GM21390 (cell line): ENCODE data around the gene MACC1.
A peak's percentile ranks its signal among the peaks of the same experiment; 100 is the strongest.
"Not testable (repeated sequence)": the region's sequence is repeated elsewhere in the genome, so short reads cannot be mapped to it uniquely, and the experiment has no call there.

Source experiments
- ATAC-seq: cut with Tn5 transposase; IDR thresholded peaks from one replicate; pipeline ENCODE4 v1.9.1; 2021; ENCODE audit not compliant: unreplicated experiment

The MACC1 gene

DNA sequence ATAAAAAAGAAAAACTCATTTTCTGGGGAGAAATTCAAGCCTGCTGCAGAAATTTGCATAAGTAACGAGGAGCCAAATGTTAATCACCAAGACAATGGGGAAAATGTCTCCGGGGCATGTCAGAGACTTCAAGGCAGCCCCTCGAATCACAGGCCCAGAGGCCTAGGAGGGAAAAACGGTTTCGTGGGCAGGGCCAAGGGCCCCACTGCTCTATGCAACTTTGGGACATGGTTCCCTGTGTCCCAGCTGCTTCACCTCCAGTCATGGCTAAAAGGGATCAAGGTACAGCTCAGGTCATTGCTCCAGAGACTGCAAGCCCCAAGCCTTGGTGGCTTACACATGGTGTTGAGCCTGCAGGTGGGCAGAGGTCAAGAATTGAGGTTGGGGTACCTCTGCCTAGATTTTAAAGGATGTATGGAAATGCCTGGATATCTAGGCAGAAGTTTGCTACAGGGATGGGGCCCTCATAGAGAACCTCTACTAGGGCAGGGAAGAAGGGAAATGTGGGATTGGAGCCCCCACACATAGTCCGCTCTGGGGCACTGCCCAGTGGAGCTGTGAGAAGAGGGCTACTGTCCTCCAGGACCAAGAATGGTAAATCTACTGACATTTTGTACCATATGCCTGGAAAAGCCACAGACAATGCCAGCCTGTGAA lies 8.4 kb downstream of the MACC1 start:
- ATAC-seq = no peak

- not testable (repeated sequence) for ATAC-seq
Measured at GRCh38 chr7:20207811-20208210, 9.4 kb downstream of the MACC1 start.

DNA sequence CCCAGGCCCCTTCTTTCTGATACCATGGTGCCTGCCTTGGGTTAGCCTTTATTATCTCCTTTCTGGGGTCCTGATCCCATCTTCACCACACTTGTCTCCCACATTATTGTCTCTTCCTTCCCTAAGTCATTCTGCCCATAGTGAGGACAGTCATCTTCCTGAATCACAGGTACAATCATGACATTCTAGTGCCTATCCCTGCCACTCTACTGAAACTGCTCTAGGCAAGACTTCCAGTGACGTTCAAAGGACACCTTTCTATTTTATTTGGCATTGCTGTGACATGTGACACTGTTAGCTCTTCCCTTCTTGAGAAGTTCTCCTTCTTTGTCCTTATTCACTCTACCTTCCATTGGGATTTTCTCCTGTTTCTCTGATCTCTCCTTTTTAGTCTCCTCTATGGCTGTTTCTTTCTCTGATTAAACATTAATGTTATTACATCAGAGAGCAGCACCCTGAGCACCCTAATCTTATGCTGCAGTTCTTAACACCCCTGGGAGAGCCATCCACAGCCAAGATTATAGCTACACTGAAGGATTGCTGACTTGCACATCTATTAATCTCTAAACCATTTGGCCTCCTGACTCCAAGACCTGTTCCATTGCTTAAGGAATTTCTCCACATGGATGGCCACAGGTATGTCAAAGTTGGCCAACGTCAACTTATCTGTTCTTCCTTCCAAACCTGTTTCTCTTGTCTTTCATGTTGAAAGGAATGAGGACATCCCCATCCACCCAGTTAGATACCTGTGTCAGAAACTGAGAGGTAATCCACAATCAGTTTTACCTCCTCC lies 10.9 kb downstream of the MACC1 start:
- no peak for ATAC-seq

GRCh38 chr7:20203316-20203715 lies 13.9 kb downstream of the MACC1 start:
- no peak for ATAC-seq

DNA sequence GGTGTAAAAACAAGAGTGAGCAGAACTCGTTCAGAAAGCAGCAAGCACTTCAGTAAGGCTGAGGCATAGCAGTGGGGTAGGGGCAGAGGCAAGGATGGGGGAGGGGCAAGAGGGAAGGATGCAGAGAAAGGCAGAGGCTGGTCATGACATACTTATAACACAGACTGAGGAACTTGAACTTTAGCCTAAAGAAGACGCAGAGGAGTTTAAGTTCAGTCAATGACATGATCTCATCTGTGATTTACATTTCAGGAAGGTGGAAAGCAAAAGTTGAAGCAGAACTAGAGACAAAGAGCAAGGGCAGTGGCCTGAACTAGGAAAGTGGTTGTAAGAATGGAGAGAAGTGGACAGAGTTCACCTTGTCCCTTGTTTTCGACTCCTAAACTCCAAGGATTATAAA lies 15.8 kb downstream of the MACC1 start:
- peak; percentile 33 for ATAC-seq

- ATAC-seq = no peak
Measured at GRCh38 chr7:20200971-20201370, 16.2 kb downstream of the MACC1 start.

- ATAC-seq = peak; percentile 31
Measured at GRCh38 chr7:20200361-20200760, 16.8 kb downstream of the MACC1 start.

- ATAC-seq = peak; percentile 82
Measured at GRCh38 chr7:20199015-20199737, 18.0 kb downstream of the MACC1 start.

DNA sequence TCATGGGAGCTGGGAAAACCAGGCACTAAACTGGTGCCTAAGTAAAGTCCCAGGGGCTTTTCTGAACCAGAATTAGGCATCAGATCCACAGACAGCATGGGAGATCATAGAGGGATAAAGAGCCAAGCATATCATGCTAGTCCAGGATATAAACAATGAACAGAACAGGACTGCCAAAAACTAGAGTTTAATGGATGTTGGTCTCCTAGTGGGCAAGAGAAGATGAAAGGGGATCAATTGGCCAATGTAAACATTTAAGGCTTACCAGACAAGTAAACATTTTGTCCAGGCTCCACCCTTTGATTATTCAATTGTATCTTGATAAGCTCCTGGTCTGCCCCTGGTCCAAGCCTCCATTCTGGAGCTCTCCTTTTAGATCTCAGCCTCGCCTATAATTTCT lies 18.9 kb downstream of the MACC1 start:
- no peak for ATAC-seq

DNA sequence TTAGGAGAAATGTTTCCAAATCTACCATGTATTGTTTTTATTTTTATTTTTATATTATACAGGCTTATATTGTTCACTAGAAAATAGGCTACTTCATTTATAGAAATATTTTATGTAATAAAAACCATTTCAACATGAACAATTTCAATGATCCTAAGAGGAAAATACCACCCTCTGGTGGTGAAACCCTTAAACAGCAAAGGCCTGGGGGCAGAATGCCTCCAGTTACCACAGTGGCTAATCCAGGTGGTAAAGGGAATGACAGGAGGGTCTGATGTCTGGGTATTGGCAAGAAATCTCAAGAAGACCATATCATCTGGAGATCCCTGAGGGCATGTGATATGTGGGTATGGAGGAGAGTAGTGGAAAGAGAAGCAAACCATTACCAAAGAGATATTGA lies 19.3 kb downstream of the MACC1 start:
- ATAC-seq = no peak

GRCh38 chr7:20197125-20197748 lies 19.9 kb downstream of the MACC1 start:
- ATAC-seq = no peak

DNA sequence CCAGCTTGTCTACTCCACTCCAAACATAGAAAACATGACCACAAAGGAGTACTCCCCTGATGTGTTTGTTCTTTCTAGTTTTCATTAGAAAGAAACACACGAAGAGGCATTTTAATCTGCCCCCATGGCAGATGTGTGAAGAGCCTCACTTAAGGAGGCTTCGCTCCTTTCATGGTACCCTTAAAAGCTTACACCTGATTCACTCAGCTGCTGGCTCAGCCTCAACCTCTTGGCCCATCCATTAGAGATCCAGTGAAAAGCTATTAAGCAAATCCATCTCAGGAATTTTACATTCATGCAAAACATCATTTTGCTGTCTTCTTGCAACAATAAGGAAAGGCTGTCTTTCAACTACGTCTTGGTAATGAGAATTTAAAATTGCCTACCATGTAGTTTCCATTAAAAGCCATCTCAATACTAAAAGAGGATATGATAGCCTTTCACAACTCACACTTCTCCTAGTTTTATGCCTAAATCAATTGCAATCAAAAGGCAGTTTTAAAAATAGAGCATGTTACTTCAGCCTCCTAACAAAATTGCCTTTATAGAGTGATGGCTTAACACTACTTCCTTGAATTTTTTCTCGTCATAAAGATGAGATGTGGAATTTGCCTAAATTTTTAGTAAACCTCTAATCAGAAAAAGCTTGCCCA lies 22.7 kb downstream of the MACC1 start:
- ATAC-seq = no peak

GRCh38 chr7:20193873-20194272 lies 23.3 kb downstream of the MACC1 start:
- no peak for ATAC-seq

GRCh38 chr7:20193242-20193777 lies 23.9 kb downstream of the MACC1 start:
- ATAC-seq = peak; percentile 86

- no peak for ATAC-seq
Measured at GRCh38 chr7:20191391-20191869, 25.8 kb downstream of the MACC1 start.

- peak; percentile 36 for ATAC-seq
Measured at GRCh38 chr7:20190560-20191390, 26.4 kb downstream of the MACC1 start.

GRCh38 chr7:20189852-20190251 lies 27.3 kb downstream of the MACC1 start:
- no peak for ATAC-seq

DNA sequence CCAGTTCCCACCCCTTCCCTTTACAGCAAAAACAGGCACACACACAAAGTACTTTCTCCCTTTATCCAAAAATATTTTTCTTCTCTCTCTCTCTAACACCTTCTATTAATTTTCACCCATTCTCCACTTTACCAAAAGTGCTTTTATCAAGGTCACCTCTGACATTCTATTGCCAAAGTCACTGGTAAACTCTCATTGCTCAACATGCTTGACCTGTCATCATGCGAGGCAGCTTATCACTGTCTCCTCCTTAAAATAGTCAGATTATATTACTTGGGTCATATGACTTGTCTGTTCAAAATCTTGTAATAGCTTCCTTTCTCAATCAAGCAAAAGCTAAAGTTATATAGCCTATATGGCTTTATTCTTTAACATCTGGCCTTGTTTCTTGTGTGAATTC lies 28.6 kb downstream of the MACC1 start:
- ATAC-seq = no peak

- not testable (repeated sequence) for ATAC-seq
Measured at GRCh38 chr7:20187850-20188249, 29.3 kb downstream of the MACC1 start.

DNA sequence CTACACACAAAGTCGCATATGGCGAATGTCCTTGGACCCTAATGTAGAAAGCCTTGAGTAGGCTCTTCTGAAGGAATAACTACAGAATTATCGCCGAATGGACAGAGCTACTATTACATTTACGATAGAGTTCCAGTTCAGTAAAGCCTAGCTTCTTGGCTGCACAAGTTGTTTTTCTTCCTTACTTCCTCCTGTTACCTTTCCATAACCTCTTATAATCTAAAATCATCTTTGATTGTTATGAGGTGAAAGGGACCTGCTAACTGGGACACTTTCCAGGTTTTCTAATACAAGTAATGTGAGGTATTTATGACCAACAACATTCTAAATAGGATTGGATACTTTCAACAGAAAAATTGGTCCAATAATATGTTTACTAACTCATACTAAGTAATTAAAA lies 31.2 kb downstream of the MACC1 start:
- no peak for ATAC-seq
